ENCODE measurements around the gene RNASE13.

Gene RNASE13

DNA sequence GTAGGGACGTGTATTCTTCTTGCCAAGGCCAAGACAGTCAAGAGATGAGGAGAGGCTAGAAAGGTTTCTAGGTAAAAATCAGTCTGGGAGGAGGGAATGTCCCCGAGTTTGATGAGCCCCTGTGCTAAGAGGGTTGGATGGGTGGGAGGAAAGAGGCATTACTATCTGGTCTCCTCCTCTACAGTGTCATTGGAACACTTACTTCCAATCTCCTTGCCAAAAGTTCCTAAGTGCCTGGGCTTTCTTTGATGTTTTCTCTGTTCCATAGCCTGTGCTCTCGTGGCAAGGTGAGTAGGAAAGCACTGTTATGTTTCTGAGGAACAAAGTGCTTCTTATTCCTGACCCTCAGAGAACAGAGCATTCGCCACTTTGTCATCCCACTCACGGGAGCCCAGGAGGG, at the start of gene RNASE13:
RNASE13 (minus strand) TSS at position 101 of the 400 bp plus-strand sequence. CDS start 519 bp downstream, outside the sequence.
- no peak for DNase-seq (ENCODE audit: low read depth)

GRCh38 chr14:21084396-21084795, 49.8 kb upstream of the RNASE13 start:
- no peak for DNase-seq (ENCODE audit: low read depth)

GRCh38 chr14:21083565-21084325, 49.1 kb upstream of the RNASE13 start:
- no peak for DNase-seq (ENCODE audit: low read depth)

DNA sequence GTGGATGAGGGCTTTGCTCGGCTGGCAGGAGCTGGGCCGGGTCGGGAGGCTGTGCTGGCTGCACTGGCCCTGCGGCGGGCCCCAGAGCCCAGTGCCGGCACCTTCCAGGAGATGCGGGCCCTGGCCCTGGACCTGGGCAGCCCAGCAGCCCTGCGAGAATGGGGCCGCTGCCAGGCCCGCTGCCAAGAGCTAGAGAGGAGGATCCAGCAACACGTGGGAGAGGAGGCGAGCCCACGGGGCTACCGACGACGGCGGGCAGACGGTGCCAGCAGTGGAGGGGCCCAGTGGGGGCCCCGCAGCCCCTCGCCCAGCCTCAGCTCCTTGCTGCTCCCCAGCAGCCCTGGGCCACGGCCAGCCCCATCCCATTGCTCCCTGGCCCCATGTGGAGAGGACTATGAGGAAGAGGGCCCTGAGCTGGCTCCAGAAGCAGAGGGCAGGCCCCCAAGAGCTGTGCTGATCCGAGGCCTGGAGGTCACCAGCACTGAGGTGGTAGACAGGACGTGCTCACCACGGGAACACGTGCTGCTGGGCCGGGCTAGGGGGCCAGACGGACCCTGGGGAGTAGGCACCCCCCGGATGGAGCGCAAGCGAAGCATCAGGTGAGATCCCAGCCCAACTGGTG, 47.0 kb upstream of the RNASE13 start:
- DNase-seq (ENCODE audit: low read depth) = no peak

DNA sequence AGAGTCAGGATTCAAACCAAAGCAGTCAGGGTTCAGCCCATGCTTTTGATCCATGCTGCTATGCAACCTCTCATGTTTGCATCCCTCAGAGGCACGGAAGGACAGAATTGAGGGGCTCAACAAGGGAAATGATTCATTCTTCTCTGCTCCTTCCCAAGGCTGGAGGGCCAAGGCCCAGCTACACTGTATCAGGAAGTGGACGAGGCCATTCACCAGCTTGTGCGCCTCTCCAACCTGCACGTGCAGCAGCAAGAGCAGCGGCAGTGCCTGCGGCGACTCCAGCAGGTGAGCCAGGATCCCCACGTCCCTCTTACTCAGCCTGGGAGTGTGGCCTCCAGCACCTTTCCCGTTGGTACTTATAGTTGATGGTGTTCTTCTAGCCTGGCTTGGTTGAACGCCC, 44.1 kb upstream of the RNASE13 start:
- no peak for DNase-seq (ENCODE audit: low read depth)

DNA sequence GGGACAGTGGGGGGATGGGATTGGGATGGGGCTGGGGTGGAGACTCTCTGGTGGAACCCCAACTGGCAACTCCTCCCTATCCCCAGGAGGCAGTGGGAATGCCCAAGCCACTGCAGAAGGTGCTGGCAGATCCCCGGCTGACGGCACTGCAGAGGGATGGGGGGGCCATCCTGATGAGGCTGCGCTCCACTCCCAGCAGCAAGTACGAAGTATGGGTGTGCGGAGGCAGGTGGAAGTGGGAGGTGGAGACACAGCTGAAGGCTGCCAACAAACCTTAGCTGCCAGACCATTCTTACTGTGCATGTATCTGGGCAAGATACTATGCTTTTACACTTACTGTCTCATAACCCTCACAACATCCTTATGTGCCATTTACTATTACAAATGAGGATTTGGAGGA, 43.7 kb upstream of the RNASE13 start:
- no peak for DNase-seq (ENCODE audit: low read depth)

DNA sequence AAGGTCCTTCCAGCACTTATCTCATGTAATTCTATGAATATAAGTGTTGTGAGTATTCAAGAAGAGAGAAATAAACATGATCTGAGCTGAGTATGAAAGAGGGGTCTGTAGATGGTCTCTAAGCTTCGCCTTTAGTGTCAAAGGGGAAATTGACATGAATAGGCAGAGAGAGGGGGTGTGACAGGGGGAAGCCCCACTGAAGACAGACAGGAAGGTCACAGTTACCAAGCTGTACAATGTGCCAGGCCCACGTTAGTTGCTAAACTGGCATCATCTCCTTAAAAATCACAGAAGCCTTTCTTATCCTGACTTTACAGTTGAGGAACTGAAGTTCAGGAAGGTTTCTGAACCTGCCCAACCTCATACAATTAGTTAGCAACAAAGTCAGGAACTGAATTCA, 43.1 kb upstream of the RNASE13 start:
- no peak for DNase-seq (ENCODE audit: low read depth)

GRCh38 chr14:21075719-21076437, 41.3 kb upstream of the RNASE13 start:
- DNase-seq (ENCODE audit: low read depth) = no peak

DNA sequence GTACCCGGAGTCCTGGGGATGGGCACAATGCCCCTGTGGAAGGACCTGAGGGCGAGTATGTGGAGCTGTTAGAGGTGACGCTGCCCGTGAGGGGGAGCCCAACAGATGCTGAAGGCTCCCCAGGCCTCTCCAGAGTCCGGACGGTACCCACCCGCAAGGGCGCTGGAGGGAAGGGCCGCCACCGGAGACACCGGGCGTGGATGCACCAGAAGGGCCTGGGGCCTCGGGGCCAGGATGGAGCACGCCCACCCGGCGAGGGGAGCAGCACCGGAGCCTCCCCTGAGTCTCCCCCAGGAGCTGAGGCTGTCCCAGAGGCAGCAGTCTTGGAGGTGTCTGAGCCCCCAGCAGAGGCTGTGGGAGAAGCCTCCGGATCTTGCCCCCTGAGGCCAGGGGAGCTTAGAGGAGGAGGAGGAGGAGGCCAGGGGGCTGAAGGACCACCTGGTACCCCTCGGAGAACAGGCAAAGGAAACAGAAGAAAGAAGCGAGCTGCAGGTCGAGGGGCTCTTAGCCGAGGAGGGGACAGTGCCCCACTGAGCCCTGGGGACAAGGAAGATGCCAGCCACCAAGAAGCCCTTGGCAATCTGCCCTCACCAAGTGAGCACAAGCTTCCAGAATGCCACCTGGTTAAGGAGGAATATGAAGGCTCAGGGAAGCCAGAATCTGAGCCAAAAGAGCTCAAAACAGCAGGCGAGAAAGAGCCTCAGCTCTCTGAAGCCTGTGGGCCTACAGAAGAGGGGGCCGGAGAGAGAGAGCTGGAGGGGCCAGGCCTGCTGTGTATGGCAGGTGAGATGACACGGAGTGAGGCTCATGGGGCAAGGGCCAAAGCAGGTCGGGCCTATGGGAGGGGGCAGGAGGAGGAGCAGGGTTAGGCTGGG, 40.0 kb upstream of the RNASE13 start:
- no peak for DNase-seq (ENCODE audit: low read depth)

DNA sequence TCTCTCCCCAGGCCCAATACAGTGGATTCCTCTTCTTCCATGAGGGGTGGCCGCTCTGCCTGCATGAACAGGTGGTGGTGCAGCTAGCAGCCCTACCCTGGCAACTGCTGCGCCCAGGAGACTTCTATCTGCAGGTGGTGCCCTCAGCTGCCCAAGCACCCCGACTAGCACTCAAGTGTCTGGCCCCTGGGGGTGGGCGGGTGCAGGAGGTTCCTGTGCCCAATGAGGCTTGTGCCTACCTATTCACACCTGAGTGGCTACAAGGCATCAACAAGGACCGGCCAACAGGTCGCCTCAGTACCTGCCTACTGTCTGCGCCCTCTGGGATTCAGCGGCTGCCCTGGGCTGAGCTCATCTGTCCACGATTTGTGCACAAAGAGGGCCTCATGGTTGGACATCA, 39.3 kb upstream of the RNASE13 start:
- no peak for DNase-seq (ENCODE audit: low read depth)

DNA sequence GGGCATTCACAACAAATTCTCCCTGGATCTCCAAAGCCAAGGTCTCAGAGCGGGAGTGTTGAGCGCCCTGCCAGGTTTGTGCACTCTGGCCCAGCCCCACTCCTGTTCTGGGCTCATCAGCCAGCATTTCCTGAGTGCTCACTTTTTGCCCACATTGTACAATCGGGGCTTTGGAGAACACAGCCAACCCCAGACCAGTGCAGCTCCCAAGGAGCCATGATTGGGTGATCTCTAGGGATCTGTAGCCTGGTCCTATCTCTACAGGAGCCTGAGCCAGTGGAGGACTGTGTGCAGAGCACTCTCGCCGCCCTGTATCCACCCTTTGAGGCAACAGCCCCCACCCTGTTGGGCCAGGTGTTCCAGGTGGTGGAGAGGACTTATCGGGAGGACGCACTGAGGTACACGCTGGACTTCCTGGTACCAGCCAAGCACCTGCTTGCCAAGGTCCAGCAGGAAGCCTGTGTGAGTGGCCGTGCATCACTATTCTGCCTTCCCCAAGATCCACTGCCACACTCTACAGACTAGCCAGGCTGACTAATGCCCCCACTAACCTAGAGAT, 38.3 kb upstream of the RNASE13 start:
- DNase-seq (ENCODE audit: low read depth) = no peak

GRCh38 chr14:21072031-21072473, 37.4 kb upstream of the RNASE13 start:
- peak; percentile 88 for DNase-seq (ENCODE audit: low read depth)

GRCh38 chr14:21071225-21072030, 36.8 kb upstream of the RNASE13 start:
- peak; percentile 94 for DNase-seq (ENCODE audit: low read depth)

- DNase-seq (ENCODE audit: low read depth) = no peak
Observed at GRCh38 chr14:21070610-21071224, 36.1 kb upstream of the RNASE13 start.

- DNase-seq (ENCODE audit: low read depth) = no peak
Observed at GRCh38 chr14:21070083-21070609, 35.5 kb upstream of the RNASE13 start, which contains the start of gene ARHGEF40. ARHGEF40 (plus strand) TSS chr14:21070304; CDS start chr14:21070397, 93 bp downstream.

DNA sequence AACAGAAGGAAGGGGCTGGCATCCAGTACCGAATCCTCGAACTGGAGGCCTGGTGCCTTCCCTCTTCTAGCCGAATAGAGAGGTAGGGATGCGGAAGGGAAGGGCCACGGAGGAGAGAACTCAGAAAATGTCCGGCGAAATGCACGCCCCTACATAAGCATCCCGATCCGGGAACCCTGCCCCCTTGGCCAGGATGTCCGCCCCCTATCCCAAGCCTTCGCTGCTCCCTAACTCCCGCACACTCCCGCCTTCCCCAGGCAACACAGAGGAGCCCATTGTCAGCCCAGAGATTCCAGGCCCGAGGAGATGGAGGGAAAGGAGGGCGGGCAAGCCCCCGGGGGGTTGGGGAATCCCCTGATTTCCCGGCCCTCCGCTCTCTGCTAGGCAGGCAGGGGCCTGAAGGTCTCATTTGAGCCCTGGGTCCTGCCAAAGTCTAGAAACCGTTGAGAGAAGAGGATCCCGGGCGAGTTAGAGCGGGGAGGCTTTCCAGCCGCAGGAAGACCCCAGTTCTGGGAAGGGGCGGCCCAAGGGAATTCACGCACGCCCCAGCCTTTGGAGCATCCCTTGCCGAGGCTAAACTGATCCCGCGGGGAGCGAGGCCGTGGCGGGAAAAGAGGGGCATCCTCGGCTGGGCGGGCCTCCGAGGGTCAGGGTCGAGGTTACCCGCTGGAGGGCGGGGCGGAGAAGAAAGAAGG, 34.9 kb upstream of the RNASE13 start:
- DNase-seq (ENCODE audit: low read depth) = no peak

DNA sequence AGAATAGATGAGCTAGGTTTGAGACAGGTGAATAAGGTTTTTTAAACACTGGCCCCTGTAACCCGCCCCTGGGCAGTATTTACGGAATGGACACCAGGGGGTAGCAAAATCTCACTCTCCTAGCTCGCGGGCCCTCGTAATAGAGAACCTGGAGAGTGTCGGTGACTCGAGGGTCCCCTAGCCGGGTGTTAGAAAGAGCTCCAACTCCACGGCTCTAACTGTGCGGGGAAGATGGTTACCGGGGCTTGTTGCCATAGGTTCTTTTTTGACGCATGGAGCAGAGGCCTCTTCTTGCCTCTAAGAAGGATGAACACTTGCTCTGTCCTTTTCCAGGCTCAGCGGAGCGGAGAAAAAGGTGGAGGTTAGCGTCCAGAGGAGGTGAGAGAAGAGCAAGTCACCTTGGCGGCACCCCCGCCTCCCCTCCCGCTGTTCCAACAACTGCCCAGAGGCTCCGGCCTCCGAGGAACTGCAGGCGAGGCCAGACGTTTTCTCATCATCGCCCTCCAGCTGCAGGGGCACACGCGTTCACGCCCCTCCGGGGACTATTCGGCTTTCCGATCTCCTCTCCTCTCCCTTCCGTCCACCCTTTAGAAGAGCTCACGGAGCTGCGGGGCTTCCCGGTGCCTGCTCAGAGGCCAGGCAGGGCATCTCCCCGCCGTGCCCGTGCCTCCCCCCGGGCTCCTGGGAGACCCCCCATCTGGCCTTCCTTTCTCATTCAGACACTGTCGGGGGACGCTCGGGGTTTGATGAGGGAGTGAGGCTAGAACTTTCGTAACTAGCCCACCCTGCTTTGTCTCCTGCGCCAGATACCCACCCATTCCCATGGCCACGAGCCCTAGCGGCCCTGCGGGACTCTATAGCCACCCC, 34.1 kb upstream of the RNASE13 start:
- no peak for DNase-seq (ENCODE audit: low read depth)

- DNase-seq (ENCODE audit: low read depth) = no peak
Observed at GRCh38 chr14:21066882-21067502, 32.4 kb upstream of the RNASE13 start.
